GM21390 (cell line): ENCODE results near the gene HIBCH.
"Not testable (repeated sequence)": the region's sequence is repeated elsewhere in the genome, so short reads cannot be mapped to it uniquely, and the experiment has no call there.

ENCODE experiments used
- ATAC-seq: cut with Tn5 transposase; IDR thresholded peaks from one replicate; pipeline ENCODE4 v1.9.1; 2021; ENCODE audit not compliant: unreplicated experiment

Gene HIBCH

DNA sequence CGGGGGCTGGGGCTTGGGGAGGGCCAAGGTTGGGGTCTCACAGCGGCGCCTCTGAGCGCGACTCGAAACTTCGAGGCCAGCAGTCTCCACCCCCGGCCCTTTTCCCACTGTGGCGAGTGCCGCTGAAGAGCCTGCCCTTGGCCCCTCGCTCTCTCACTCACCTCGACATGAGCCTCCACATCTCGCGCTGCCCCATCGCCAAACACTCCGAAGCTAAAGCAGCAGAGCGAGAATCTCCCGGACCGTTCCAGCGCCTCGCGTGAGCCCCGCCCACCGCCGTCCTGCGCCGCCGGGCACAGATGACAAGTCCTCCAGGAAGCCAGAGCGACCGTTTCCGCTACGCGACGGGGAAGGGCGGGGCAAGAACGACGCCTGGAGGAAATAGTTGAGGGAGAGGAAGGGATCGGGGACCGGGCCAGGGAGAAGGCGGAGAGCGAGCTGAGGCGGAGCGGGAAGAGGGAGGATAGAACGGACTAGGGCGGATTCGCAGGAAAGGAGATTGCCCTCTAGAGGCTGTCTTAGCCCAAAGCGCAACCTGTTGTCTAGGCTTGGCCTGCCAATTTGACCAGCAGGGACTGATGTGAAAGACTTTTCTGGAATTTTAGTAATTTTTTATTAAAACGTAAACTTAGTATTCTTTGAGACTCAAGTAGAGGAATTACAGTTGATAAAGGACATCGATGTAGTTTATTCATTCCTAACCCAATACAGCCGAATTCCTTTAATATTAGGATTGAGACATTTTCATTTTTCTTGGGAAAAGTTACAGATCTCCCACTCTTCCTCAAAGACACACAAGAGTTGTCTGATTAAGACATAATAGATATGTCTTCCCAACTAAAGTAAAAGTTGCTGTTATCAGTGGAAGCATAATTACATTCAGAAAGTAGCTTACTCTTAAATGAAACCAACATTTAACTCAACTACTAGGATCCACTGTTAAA is at the start of gene HIBCH:
Gene HIBCH, minus strand, starts transcription at position 272 of the 944 bp plus-strand sequence. Its CDS starts 76 bp downstream, at position 196.
- peak; percentile 95 for ATAC-seq

GRCh38 chr2:190367091-190367490 is 47.5 kb upstream of the HIBCH start:
- no peak for ATAC-seq

DNA sequence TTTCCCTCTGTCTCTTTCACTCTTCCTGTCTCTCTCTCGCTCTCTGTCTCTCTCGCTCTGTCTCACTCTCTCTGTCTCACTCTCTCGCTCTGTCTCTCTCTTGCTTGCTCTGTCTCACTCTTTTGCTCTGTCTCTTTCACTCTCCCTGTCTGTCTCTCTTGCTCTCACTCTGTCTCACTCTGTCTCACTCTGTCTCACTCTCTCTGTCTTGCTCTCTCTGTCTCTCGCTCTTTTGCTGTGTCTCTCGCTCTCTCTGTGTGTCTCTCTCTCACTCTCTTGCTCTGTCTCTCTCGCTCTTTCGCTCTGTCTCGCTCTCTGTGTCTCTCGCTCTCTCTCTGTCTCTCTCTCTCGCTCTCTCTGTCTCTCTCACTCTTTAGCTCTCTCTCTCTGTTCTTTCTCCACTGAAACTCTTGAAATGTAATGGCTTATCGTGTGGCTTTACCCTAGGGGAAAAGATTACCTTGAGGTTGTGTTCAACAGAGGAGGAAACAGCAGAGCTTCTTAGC is 46.7 kb upstream of the HIBCH start:
- ATAC-seq = no peak

- ATAC-seq = no peak
These were observed 46.0 kb upstream of the HIBCH start for GRCh38 chr2:190365499-190366204.

GRCh38 chr2:190362894-190363293 is 43.3 kb upstream of the HIBCH start:
- no peak for ATAC-seq

- no peak for ATAC-seq
These were observed 41.9 kb upstream of the HIBCH start for GRCh38 chr2:190361572-190361971.

DNA sequence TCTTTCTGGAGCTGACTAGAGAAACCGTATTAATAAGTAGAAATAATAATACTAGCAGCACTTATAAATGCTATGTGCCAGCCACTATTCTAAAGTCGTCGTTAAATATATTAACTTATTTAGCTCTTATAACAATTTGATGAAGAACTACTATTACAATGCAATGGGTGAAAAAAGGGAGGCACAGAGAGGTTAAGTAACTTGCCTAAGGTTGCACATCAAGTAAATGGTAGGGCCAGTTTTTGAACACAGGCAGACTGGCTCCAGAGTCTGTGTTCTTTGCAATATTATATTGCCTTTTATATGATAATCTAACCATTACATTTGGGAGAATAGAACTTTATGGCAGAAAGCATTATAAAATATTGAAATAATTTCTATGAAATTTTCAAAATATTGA is 41.3 kb upstream of the HIBCH start:
- ATAC-seq = no peak

DNA sequence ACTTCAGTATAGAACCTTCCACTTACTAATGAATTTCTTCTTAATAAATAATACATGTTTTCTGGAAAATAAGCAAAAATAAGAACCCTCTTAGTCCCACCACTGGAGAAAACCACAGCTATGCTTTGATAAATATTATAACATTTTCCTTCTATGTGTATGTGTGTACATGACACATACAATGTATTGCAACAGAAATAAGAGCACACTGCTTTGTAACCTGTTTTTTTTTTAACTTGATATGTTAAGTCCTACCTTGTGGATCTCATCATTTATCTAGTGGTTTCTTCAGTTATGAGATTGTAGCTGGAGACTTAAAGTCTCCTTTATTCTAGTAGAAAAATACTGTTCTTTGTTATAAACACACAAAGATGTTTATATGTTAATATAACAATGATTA is 40.9 kb upstream of the HIBCH start:
- ATAC-seq = no peak

- ATAC-seq = not testable (repeated sequence)
These were observed 39.2 kb upstream of the HIBCH start for GRCh38 chr2:190358655-190359448.

DNA sequence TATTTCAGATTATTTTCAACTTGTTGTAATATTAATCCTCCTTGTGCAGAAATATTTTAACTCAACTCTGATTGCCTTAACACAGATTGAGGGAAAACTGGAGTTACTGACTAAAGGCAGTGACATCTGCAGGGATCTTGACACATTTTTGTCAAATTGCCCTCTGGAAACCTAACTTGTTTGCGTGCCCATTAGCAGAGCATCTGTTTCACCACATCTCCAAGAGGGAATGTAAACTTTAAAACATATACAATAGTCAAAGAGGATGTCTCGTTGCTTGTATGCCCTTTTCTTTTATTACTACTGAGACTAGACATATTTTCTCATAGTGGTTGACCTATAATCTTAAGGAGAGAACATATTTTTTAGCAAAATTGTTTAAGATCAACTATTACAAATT is 38.0 kb upstream of the HIBCH start:
- ATAC-seq = no peak

- ATAC-seq = no peak
These were observed 36.5 kb upstream of the HIBCH start for GRCh38 chr2:190355968-190356644.

DNA sequence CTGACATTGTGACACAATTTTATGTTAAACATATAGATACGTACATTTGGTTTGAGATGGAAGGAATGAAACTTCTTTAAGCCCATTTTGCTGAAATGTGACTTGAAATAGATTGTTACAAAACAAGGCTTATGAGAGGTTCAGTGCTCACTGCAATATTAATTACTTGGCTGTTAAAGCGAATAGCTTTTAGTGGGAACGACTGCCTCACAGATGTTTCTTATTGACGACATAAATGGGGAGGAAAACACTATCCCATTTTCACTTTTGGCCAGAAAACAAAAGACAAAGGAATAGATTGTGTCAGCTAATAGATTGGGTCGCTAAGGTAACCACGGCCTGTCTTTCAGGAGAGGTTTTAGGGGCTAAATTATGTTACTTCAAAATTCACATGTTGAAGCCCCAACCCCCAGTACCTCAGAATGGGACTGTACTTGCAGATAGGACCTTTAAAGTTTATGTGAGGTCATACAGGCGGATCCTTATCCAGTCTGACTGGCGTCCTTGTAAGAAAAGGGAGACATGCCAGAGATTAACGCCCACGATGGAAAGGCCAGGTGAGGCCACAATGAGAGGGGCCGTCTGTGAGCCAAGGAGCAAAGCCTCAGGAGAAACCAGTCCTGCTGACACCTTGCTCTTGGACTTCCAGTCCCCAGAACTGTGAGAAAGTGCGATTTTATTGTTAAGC is 34.5 kb upstream of the HIBCH start:
- ATAC-seq = no peak

DNA sequence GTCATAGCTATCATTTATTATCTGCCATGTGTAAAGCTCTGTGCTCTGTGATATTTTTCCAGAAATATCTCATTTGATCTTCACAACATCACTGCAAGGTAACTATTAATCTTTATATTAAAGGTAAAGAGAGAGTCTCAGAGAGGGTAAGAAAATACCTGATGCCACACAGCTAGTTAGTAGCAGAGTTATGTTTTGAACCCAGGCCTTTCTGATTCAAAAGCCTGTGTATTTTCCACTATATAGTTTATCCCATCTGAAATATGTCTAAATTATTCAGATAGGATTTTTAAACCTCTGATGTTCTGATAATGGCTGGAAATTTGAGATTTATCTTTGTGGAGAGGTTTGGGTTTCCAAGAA is 33.9 kb upstream of the HIBCH start:
- ATAC-seq = no peak

DNA sequence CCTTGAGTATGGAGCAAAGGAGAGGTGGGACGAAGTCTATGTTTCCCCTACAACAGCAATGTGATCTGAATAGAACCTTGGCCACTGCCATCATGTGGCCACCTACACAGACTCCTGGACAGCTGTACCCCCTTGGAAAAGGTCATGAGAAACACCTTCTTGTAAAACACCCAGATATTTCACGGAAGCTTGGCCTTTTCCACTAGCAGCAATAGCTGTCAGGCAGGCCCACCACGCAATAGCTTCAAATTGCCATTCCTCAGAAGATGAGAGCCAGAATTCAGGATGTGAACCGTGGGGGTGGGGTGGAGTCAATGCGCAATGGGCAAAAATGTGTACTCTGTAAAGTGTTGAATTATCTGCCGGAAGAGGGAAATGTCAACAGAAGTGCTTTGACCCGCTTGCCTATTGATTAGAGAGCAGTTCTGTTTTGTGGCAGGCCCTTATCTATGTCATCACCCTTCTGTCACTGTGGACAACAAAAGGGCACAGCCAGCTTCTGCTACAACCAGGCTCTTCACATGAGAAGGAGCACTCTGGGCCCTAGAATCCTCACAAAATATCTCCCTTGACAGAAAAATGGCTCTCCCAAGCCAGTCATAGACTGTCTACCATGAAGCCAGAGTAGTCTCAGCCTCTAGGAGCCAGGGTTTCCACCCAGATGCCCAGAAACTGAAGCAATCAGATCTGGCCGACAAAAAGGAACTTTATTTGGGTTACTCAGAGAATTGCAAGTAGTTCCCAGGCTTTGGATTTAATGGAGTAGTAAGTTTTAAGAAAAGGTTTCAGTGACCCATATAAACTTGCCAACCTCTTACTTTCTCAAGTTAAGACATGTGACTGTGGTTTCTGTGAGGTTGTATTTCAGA is 33.3 kb upstream of the HIBCH start:
- ATAC-seq = no peak

- ATAC-seq = no peak
These were observed 32.3 kb upstream of the HIBCH start for GRCh38 chr2:190351955-190352354.

- no peak for ATAC-seq
These were observed 30.7 kb upstream of the HIBCH start for GRCh38 chr2:190350371-190350770.

DNA sequence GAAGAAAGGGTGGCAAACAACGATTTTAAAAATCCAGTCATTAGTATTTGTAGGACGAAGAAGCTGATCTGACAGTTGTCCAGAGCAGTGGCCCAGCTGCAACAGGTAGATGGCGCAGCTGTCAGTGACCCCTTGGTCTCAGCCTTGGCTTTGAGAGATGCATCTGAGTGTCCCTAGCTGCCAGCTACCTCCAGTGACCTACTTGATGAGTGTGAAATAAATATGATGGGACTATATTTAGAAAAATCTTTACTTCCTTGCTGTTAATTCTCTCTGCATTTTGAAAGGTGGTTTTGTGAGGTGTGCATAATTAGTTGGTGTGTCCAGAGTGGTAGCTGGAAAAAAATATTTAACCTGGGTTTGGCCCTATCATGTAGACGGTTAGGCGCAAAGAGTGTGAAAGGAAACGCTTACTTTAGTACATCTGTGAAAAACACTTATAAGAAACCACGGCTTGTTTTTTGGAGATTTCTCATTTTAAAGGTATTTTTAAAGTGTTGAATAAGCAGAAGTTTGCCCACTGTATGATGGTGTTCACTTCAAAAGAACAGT is 24.7 kb upstream of the HIBCH start:
- ATAC-seq = peak; percentile 66

DNA sequence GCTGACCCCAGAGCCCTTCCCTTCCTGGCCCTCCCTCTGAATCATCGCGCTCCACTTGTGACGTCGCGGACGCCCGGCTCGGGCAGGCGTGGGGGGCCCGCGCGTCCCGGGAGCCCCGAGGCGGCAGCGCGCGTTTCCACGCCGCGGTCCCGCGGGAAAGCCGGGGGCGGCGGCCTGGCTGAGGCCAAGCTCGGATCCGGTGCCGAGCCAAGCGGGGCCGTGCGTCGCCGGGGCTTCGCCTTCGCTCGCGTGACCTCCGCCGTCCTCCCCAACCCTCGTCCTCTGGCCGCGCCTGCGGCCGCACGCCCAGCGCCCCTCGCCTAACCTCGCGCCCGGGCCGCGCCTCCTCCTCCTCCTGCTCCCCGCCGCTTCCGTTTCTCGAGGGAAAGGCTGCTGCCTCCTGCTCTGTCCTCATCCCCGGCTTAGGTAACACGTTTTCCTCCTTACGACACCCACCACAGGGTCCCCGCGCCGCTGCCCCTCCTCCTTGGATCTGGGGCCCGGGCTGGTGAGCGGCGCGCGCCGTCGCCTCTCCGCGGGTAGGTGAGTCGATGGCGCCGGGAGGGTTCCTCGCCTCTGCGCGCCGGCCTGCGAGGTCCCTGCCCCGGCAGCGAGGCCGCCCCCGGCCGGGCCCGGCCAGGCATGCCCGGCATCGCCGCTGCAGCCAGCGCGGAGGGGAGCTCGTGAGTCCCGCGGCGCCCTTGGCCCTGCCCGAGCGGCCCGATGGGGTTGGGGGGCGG is 24.1 kb upstream of the HIBCH start, which contains the start of gene INPP1:
Gene INPP1, plus strand, starts transcription at position 54 of the 740 bp plus-strand sequence. CDS start 16,514 bp downstream, outside the sequence.
- ATAC-seq = peak; percentile 59
